SK-MEL-5 (cell line): ENCODE measurements around the gene CACYBP. TPM values are rescaled to one million over a fixed set of nuclear protein-coding genes. Genes with fewer than 3 reads are reported as not detected.
A peak's percentile ranks its signal among the peaks of the same experiment; 100 is the strongest.
"Not testable (repeated sequence)": the region's sequence is repeated elsewhere in the genome, so short reads cannot be mapped to it uniquely, and the experiment has no call there.

ENCODE experiments used
- DNase-seq: peaks from one replicate; pipeline ENCODE4 v3.0.0-alpha.2; 2016; ENCODE audit warnings: low read depth, low spot score
- in situ Hi-C: cut with HindIII; loops from 2 replicates; pipeline ENCODE4 v1.10.0; 2016; ENCODE audit warnings: low sequenced_read_pairs, high pct_unique_total_duplicates, low pct_unique_long_range_greater_than_20kb
- total RNA-seq: library from RNA; depleted of rRNA; stranded (reverse); fragments of >200 nt; shearing (Covaris generic); gene quantifications from 2 replicates; pipeline ENCODE4 v1.2.3, GENCODE V29; 2014

Gene CACYBP
- total RNA-seq, 1 experiment from 2014 or later, result 485 TPM

DNA sequence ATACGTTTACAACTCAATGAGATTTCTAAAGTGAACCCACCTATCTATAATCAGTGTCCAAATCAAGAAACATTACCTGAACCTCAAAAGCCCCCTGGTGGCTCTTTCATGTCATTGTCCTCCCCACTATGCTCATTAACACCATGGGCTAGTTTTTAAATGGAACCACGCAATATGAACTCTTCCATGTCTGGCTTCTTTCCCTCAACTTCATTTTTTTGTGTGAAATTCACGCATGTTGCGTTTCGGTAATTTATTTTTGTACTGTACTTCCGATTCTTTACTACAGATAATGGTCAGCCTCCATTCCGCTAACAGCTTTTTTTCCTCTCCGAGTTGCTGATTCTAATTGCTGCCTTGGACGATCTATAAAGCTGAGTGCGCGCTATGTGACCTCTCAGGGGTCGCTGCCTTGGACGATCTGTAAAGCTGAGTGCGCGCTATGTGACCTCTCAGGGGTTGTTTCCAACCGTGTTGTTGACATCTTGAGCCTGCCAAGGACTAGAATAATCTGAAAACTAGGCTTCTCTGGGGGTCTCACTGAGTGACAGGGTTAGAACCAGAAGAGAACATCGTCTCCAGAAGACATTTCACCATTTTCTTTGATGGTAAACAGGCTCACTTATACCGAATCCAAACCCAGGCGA is 1.1 kb upstream of the CACYBP start:
- in situ Hi-C loops, result no loop called here
- DNase-seq, result peak; percentile 72

DNA sequence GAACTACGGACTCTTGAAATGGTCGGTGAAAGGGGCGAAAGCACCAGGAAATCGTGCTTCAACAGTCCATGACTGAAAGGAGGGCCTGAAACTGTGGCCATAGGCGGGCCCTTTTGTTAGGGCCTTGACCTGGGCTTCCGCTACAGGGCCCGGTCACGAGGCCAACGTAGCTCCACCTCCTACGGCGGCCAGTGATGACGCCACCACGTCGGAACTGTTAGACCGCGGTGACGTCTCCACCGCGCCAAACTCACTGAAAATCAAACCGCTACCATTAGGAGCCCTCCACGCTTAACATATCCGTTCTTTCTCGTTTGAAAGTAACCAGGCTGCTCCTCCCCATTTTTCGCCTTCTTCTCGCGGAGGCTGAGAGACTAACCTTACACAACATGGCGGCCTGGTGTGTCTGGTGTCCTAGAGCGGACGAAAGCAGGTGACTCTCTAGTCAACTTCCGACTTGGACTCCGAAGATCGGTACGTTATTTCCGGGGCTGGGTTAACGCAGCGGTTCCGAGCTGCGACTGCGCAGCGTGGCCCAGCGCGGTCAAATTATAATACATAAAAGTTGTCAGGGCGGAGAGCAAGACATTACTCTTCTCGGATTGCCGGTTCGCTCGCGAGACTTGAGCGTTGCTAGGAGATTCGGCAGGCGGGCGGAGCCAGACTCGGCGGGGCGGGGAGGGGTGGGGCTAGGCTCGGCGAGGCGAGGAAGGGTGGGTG is 371 bp upstream of the CACYBP start:
- in situ Hi-C loops, result no loop called here

DNA sequence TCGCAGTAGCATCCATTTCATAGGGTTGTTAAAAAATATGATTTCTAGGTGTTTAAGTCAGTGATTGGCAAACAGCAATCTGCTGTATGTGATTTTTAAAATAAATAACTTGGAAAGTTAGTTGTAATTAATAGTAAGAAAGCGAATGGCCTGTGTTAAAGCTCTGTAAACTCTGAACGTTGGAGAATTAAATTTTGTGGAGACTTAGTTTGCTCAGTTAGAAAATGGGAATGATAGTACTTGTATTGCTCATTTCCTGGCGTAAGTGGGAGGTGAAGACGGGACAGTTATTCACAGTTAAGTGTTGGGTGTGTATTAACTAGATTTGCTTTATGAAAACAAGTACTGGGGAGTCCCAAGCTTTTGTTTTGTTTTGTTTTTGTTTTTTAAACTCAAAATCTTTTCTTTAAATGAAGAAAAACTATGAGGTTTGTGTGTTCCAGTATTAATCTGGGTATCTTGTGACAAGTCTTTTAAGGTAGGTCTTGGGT is 995 bp downstream of the CACYBP start:
- DNase-seq, result no peak
- in situ Hi-C loops, result no loop called here

More for the DNA sequence above, 371 bp upstream of the CACYBP start:
- DNase-seq, result peak; percentile 99

DNA sequence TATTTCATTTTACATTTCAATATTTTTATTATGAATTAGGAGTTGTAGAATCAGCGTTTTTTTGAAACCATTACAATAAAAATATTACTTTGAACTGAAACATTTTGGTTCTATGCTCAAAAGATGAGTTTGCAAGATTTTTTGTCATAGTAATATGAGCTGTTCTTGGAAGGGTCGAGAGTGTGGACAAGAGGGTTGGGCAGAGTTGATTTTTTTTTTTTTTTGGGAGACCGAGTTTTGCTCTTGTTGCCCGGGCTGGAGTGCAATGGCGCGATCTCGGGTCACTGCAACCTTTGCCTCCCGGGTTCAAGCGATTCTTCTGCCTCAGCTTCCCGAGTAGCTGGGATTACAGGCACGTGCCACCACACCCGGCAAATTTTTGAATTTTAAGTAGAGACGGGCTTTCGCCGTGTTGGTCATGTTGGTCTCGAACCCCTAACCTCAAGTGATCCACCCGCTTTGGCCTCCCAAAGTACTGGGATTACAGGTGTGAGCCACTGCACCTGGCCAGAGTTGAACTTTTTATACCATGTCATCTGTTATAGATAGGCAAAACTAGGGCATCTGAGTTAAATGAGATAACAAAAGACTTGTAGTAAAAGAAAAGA is 3.3 kb downstream of the CACYBP start:
- no peak for DNase-seq
- in situ Hi-C loops, result no loop called here

DNA sequence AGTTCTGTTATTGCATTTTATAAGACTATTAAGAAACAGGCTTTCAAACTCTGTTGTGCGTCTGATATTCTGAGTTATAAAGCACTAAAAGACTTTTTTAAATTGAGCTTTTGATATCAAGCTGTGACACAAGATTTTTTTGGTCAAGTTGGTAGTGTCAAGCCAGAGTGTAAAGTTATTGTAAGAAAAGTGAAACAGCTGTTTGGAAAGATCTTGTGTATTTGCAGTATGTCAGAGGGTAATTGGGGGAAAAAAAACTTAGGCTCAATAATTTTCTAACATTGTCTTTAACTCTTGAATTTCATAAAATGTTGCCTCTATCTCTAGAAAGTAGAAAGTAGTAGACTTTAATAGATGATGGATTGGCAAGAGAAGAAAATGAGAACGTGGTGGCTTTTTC is 3.8 kb downstream of the CACYBP start:
- in situ Hi-C loops, result no loop called here
- DNase-seq, result no peak

DNA sequence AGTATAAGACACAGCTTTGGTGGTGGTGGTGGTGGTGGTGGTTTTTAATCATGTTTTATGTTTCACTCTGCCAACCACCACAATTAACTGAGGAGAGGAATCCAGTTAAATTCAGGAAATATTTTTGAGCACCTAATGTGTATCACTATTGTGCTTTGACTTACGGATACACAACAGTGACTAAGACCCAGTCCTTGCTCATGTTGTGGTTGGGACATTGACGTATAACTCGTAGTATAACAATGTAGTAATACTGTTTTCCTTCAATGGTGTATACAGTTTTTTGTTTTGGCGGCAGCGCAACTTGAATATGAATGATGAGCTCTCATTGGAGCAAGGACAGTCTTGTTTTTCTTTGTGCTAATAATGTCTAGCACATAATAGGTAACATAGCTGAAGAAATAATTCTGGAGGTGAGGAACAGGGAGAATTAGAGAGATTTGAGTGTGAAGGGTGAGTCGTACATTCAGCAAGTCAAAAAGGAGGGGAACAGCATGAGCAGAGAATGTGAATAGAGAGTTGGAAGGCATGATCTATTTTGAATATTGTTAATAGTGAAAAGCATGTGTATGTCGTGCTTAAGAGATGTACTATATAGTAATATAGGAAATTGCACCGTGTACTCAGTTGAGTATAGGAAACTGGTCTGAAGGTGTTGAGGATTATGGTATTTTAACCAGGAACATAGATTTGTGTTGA is 5.5 kb downstream of the CACYBP start:
- DNase-seq, result peak; percentile 88
- in situ Hi-C loops, result no loop called here

DNA sequence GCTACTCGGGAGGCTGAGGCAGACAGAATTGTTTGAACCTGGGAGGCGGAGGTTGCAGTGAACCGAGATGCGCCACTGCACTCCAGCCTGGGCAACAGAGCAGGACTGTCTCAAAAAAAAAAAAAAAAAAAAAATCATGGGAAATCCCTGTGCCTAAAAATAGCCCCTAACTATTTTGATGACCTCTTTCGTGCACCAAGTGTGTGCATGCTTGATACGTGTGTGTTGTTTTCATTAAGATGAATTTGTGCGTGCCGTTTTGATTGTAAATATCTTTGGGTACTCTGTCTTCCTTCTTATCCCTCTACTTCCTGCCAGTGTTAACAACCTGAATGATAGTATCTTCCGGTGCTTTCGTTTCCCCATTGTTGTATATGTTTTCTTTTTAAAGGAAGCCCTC is 9.8 kb downstream of the CACYBP start:
- DNase-seq, result no peak

DNA sequence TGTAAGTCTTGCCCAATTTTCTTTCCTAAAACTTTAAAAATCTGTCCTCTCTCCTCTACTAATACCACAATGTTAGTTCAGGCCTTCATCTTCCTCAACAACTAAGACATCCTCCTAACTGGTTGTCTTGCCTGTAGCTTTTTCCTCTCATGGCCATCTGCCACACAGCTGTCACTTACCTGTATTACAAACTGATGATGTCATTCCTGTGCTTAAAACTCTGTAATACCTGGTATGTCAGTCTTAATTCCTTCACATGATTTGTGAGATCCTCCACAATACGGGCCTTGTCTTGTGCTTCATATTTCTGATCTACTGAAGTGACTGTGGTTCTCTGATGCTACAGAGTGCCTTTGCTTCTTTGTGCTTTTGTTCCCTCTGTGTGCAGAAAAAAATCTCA is 13.7 kb downstream of the CACYBP start:
- DNase-seq, result no peak
- in situ Hi-C loops, result no loop called here

More for the DNA sequence above, 9.8 kb downstream of the CACYBP start:
- in situ Hi-C loops, result no loop called here

DNA sequence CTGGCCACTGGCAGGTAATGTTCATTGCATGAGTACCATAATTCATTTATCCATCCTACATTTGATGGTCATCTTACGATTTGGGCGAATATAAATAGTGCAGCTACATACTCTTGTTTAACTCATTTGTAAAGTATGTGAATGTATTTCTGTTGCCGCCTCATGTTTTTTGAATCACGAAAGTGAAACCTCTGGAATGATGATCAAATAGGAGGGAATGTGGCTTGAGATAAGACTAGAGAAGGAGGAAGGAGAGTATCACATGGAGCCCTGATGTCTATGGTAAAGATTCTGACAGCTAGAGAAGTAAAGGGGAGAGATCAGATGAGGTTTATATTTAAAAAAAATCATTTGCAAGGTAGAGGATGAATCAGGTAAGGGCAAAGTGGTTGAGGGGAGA is 15.5 kb downstream of the CACYBP start:
- in situ Hi-C loops, result no loop called here
- no peak for DNase-seq

DNA sequence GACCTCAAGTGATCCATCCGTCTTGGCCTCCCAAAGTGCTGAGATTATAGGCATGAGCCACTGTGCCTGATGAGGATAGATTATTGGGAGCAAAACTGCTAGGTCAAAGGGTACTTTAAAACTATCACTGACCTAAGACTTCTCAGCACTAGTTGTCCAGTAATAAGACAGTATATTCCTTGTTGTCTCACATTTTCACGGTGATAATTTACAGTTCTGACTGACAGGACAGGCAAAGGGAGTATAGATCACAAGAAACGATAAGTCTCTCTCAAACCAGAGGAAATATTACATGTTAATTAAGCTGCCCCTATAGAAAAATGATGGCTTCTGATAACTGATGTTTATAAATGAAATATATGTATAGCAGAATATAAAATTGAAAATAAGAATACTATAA is 19.8 kb downstream of the CACYBP start:
- DNase-seq, result no peak
- in situ Hi-C loops, result no loop called here

DNA sequence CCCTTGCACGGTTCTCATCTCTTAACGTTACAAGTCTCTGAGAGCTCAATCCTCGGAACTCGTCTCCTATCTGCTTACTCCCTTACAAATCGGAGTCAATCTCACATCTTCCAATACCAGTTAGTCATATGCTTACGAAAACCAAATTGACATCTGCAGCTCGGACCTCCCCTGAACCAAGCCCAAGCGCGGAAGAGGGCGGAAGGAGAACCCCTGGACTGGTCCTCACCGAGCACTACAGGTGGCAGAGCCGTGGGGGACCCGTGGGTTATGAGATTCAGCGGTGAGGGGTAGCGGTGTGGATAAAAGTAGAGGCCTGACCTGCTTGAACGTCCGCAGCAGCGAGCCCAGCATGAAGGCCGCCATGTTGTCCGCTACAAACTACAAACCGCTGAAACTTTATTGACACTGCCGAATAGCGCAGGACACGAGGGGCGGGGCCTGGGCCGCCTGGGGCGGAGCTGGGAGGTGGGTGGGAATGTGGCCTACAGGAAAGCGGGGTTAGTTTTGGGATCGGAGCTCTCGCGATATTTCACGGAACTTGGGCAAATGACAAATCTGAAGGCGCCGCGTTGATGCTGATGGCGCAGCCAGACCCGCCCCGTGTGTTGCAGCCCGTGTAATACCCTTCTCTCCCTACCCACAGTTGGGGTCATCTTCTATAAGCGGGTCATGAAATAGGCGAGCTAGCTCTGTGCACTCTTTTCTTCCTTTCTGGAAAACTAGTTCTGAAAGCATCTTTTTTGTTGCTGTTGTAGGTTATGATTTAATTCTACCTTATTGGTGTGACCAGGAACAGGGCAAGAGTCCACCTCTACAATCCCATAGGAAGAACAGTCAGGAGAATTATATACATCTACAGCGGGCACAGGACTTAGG is 23.5 kb downstream of the CACYBP start, which contains the start of gene MRPS14:
TSS of gene MRPS14 (minus strand) at position 383 of the 879 bp plus-strand sequence. CDS start at position 366, 17 bp downstream.
- DNase-seq, result peak; percentile 98
- in situ Hi-C loops, result no loop called here

DNA sequence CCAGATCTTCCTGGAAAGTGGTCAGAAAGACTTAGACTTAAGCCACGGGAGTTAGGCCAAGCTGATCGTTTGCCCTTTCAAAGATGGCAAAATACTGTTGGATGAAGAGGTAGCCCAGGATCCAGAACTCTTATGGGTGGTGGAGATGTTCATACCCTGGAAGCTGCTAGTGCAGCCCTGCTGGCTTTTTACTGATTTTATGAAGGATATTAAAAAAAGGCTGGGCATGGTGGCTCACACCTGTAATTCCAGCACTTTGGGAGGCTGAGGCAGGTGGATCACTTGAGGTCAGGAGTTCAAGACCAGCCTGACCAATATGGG is 24.1 kb downstream of the CACYBP start:
- in situ Hi-C loops, DNase-seq: not testable (repeated sequence)

DNA sequence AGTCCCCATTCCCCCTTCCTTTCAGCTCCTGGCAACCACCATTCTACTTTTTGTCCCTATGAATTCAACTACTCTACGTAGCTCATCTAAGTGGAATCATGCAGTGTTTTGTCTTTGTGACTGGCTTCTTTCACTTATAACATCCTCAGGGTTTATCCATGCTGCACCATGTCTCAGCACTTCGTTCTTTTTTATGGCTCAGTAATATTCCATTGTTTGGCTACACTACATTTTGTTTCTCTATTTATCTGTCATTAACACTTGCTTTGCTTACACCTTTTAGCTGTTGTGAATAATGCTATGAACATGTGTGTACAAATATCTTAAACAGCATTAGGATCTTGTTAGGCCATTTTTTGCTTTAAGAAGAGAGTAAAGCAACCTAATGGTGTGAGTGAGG is 25.0 kb downstream of the CACYBP start:
- in situ Hi-C loops, result no loop called here

DNA sequence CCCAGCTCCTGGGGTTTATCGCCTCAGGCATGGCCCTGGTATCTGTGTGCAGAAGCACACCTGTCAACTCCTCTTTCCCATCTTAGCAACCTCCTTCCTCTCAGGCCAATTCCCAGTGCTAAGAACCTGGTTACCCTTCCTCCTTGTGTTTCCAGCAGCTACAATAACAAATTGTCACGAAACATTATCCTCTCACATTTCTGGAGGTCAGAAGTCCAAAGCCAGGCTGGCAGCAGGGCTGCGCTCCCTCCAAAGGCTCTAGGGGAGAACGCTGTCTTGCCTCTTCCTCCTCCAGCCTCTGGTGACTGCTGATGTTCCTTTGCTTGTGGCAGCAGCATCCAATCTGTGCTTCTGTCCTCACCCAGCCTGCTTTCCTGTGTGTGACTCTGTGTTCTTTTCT is 34.2 kb downstream of the CACYBP start:
- no peak for DNase-seq
- in situ Hi-C loops, result no loop called here

More for the DNA sequence above, 25.0 kb downstream of the CACYBP start:
- DNase-seq, result no peak

DNA sequence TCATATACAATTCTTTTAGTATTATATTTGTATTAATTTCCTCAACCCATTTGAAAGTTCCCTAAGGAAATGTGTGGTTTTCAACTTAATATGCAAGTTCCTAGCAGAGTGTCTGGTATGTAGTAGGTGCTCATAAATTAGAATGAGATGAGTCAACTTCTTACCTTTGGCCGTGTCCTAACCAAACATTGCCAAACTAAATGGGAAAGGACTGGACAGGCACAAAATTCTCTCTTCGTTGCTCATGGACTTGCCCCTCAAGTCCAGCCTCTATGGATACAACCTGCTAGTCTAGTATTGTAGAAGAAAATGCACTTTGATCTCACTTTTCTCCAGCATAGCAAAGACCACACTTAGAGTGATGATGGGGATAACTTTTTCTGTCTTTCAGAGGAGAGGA is 35.0 kb downstream of the CACYBP start:
- in situ Hi-C loops, result no loop called here
- DNase-seq, result no peak

DNA sequence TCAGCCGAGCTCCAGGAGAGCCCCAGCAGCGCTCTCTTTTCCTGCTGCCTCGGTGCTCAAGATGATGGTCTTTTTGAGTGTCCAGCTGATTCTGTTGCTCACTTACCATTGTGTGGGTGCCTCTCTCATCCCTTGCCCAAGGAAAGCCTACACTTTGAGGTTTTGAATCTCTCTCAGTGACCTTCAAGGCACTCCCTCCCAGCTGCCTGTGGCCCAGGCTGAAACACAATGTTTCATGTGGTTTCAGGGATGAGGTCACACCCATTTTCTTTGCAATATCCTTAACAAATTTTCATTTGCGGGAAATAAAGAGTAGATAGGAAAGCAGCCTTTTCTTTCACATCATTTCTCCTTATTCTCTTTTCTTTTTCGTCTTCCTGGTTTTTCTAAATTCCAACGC is 36.1 kb downstream of the CACYBP start:
- in situ Hi-C loops, result no loop called here
- DNase-seq, result no peak

DNA sequence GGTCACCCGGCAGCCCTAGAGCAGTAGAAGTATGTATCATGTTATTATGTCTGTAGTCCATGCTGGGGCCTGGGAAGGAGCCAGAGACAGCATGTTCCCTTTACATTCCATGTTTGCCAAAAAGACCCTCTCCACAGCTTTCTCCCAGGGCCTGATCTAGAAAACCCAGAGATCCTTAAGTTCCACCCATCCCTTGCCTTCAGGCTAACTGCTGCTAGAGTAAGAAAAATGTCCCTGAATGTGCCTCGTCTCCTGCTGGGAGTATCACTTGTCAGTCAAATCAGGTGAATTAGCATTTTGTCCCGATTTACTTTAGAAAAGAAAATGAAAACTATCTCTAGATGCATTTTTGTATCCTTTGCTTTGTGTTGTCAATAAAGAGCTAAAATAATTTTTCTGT is 36.7 kb downstream of the CACYBP start:
- DNase-seq, result no peak
- in situ Hi-C loops, result no loop called here
